ENCODE results near the gene CCDC158.
A peak's percentile ranks its signal among the peaks of the same experiment; 100 is the strongest.
"Not testable (repeated sequence)": the region's sequence is repeated elsewhere in the genome, so short reads cannot be mapped to it uniquely, and the experiment has no call there.

Gene CCDC158

GRCh38 chr4:76429636-76430035, 8.7 kb upstream of the CCDC158 start:
- peak; percentile 50 for DNase-seq

GRCh38 chr4:76426272-76426671, 5.3 kb upstream of the CCDC158 start:
- DNase-seq: no peak

GRCh38 chr4:76423159-76423558, 2.2 kb upstream of the CCDC158 start:
- not testable (repeated sequence) for DNase-seq

- no peak for DNase-seq
Observed at GRCh38 chr4:76420188-76420761, 666 bp downstream of the CCDC158 start.

DNA sequence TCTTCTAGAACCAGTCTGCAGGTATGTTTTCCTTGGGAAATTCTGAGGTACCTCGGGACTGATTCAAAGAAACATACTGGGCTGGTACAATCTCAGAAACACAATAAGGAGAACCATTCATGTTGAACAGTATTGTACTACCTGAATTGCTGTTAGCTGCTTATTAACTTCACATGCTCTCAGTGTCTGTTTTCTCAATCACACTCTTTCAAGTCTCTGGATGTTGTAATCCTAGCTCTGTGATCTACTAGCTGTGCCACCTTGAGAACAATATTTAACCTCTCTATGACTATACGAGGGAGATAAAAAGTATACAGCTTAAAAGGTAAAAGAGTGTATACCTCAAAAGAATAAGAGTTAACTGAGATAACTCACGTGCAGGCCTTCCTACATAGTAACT, 10.3 kb downstream of the CCDC158 start:
- DNase-seq: no peak

DNA sequence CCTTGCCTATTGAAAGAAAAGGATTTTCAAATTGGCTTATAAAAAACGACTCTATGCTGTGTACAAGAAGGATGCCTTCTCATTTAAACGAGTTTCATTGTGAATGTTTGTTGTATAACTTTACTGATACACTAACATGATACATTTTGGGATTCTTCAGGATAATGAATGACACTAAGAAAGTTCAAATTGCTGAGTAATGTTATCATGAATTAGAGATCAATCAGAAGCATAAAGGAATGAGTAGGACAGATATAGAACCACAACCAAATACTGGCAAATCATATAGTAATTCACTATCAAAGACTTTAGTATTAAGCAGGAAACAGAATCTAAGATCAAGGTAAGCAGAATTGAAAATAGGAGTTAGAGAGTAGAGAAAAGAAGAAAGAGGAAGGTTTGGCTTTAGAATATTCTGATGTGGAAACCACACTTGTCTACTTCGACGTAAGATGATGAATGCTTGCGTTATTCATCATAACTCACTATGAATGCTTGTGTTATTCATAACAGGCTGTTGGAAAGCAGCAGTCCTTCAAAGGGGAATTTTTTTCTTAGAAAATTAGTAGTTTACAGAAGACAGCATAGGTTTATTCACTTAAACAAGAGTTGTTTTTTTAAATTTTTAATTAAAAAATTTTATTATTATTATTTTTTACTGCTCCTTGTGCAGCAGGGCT, 13.4 kb downstream of the CCDC158 start:
- no peak for DNase-seq

DNA sequence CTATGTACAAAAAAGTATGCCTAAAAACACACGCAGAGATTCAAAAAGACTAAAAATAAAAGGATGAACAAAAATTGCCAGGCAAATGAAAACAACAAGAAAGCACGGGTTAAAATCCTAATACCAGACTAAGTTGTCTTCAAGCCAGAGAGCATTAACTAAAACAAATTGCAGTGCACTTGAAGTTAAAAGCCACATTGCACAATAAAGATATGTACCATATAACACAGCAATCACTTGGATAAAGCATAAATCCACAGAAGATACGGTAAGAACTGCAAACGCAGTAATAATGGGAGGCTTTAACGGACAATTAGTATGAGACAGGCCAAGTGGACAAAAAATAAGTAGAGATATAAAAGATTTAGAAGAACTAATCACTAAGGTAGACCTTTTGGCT, 14.9 kb downstream of the CCDC158 start:
- no peak for DNase-seq

GRCh38 chr4:76401654-76402053, 19.3 kb downstream of the CCDC158 start:
- no peak for DNase-seq

- DNase-seq: no peak
Observed at GRCh38 chr4:76388160-76388908, 32.6 kb downstream of the CCDC158 start.

GRCh38 chr4:76386566-76387305, 34.2 kb downstream of the CCDC158 start:
- DNase-seq: peak; percentile 26

DNA sequence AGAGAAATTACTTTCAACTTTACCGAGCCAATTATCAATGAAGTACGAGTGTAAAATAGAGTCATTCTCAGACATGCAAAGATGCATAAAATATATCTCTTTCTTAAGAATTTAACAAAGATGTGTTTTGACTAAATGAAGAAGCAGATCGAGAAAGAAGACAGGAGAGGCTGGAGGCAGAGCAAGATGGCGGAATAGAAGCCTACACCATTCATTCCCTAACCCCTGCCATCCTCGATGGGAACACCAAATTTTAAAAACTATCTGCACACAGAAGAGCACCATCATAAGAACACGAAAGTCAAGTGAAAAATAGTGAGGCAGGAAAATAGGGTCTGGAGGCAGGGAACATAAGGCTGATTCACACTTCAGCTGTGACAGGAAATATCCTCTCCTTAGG, 35.0 kb downstream of the CCDC158 start:
- no peak for DNase-seq

DNA sequence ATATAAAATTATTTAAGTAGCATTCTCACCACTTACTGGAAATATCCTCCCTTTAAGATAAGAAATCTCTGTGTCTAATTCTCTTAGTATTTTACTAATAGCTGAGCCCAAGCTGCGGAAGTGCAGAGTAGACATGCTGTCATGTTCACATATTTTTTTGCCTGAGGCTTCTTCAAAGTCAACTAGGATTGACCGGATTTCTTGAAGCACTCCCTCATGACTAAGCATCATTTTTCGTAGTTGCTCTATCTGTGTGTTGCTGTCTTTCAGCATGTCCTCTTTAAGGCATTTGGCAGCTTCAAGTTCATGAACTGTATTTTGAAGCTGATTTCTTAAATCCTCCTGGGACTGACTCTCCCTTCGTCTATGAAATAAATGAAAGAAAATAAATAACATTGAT, 36.9 kb downstream of the CCDC158 start:
- no peak for DNase-seq

DNA sequence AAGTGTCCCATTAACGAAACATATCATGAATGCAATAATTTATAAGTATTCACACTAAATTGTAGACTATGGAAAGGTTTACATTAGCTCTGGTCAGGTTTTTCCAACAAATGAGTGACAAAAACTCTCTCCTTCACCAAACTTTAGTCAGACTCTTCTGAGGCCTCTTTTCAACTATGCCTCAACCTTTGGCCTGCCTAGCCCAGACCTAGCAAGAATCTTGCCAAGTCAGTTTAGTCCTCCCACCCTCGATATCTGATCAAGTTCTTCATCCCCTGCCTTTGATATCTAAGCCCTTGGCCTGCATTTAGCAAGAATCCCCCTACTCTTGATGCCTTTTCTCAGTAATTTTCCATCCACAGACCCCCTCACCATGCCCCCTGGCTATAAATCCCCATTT, 37.9 kb downstream of the CCDC158 start:
- DNase-seq: no peak

DNA sequence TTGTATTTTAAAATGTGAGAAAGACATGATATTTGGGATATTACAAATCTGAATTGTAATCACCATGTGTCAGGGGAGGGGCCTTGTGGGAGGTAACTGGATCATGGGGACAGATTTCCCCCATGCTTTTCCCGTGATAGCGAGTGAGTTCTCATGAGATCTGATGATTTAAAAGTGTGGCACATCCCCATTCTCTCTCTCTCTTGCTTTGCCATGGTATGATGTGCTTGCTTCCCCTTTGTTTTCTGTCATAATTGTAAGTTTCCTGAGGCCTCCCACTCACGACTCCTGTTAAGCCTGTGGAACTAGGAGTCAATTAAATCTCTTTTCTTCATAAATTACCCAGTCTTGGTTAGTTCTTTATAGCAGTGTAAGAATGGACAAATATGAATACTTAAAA, 39.0 kb downstream of the CCDC158 start:
- no peak for DNase-seq

GRCh38 chr4:76380561-76380960, 40.4 kb downstream of the CCDC158 start:
- DNase-seq: no peak

- peak; percentile 72 for DNase-seq
Observed at GRCh38 chr4:76377911-76378310, 43.0 kb downstream of the CCDC158 start.

GRCh38 chr4:76377481-76377901, 43.5 kb downstream of the CCDC158 start:
- no peak for DNase-seq

DNA sequence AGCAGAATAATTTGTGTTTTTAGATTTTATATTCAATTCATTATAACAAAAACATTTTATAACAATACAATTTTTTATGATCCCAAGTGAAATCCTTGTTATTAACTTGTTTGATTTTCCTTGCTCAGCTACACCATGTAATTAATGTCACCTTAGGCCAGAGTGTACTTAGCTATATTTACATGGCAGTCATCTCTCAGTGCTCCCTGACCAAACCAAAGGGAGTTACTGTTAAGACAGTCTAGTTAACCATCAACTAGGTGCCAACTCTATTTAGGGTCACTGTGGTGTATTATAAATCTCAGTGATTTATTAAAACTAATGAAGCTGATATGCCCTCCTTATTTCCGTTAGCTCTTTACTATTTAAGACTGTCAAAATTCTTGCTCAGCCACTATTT, 44.4 kb downstream of the CCDC158 start:
- DNase-seq: no peak

- no peak for DNase-seq
Observed at GRCh38 chr4:76375703-76376102, 45.2 kb downstream of the CCDC158 start.

DNA sequence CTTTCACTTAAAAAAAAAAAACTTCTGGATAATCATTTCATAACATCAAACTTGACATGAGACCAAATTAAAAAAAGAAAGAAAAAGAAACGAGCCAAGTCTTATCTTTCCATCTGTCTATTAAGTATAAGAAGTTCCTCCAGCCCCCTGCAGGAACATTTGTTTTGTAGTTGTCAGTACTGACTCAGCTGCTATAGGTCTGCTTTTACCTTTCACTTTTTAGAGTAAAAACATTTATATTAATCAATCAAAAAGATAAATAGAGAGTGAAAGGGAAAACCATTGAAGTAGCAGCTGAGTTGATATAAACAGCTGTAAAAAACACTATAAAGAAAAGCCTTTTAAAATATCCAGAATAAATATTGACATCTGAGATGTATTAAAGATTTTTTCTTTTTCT, 46.1 kb downstream of the CCDC158 start:
- peak; percentile 58 for DNase-seq

- no peak for DNase-seq
Observed at GRCh38 chr4:76373919-76374552, 46.9 kb downstream of the CCDC158 start.

- DNase-seq: no peak
Observed at GRCh38 chr4:76366737-76367136, 54.2 kb downstream of the CCDC158 start.

DNA sequence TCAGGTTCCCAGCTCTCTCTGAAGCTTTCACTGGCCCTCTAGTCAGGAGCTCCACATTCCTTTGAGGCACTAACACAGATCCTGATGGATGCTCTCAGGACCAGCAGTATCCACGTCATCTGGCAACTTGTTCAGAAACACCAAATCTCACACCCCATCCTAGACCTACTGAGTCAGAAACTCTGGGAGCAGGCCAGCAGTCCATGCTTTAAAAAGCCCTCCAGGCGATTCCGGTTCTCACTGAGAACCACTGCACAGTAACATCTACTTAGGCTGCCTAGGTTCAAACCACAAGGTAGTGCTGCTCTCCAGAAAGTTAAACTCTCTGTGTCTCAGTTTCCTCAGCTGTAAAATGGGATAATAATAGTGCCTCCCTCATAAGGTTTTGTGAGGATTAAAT, 55.3 kb downstream of the CCDC158 start:
- no peak for DNase-seq

Measured in hematopoietic multipotent progenitor cell treated with erythropoietin and hydrocortisone succinate and interleukin-3 and kit ligand, for 6 days (in vitro differentiated cells).